Activated CD4-positive, alpha-beta memory T cell treated with anti-CD3 and anti-CD28 coated beads for 36 hours (primary cell): ENCODE data around the gene EFCAB12. TPM values are rescaled to one million over a fixed set of nuclear protein-coding genes. Genes with fewer than 3 reads are reported as not detected.
"Not testable (repeated sequence)": the region's sequence is repeated elsewhere in the genome, so short reads cannot be mapped to it uniquely, and the experiment has no call there.

Source experiments
- CTCF ChIA-PET: fragments of 350-600 bp; sonication (Branson Sonifier 250); formaldehyde crosslinking; loops from one replicate; lab custom pipeline; 2021; ENCODE audit warnings: antibody characterized with exemption, inconsistent platforms; lab: Charles Lee
- POLR2A ChIA-PET: fragments of 350-600 bp; sonication (Branson Sonifier 250); formaldehyde crosslinking; loops from one replicate; lab custom pipeline; 2021; ENCODE audit warnings: antibody characterized with exemption; lab: Charles Lee
- DNase-seq: peaks from one replicate; pipeline ENCODE4 v3.0.0-alpha.2; 2020
- H3K27ac Mint-ChIP-seq: one replicate; pipeline ENCODE4 v1.8.0; 2021; ENCODE audit warnings: mixed read lengths
- H3K27me3 Mint-ChIP-seq: one replicate; pipeline ENCODE4 v1.8.0; 2021; ENCODE audit warnings: mixed read lengths
- H3K36me3 Mint-ChIP-seq: one replicate; pipeline ENCODE4 v1.8.0; 2021; ENCODE audit warnings: mixed read lengths
- H3K4me1 Mint-ChIP-seq: one replicate; pipeline ENCODE4 v1.8.0; 2021; ENCODE audit warnings: low read depth, mixed read lengths
- H3K4me3 Mint-ChIP-seq: one replicate; pipeline ENCODE4 v1.8.0; 2021; ENCODE audit warnings: mild to moderate bottlenecking, mixed read lengths
- H3K9me3 Mint-ChIP-seq: one replicate; pipeline ENCODE4 v1.8.0; 2021; ENCODE audit warnings: mixed read lengths
- intact Hi-C: fragments of 100-400 bp; cut with micrococcal nuclease; formaldehyde crosslinking; loops from one replicate; pipeline ENCODE4 v1.15.1; 2023
- total RNA-seq, 2 experiments: library from RNA; stranded (reverse); gene quantifications; one replicate each; pipeline ENCODE4 v1.2.3, GENCODE V29; 2021

Gene EFCAB12
- total RNA-seq, 2 experiments from 2014 or later = 0.31 to 0.45 TPM

- Mint-ChIP-seq H3K4me3 (no peak overlapping the region), H3K36me3 (peaks cover 4% of the 10 kb centered on the region), H3K27me3 (no peaks in the 10 kb centered on the region), H3K27ac (no peak overlapping the region), H3K9me3 (no peaks in the 10 kb centered on the region), H3K4me1 (no peaks in the 10 kb centered on the region)
- POLR2A ChIA-PET = no interaction called here
- intact Hi-C loops = no loop called here
- no peak for DNase-seq
- CTCF ChIA-PET = no interaction called here
Measured at GRCh38 chr3:129375099-129375498, 53.3 kb downstream of the EFCAB12 start.

GRCh38 chr3:129371041-129371826 is 57.2 kb downstream of the EFCAB12 start:
- no peak overlapping the region for H3K27ac Mint-ChIP-seq
- ChIA-PET CTCF (interaction anchor here (1.1 to 1.4 kb wide), 2 partner anchors 11 to 12 kb away, joined by 3 to 7 read pairs; no protein-coding TSS in a partner anchor), POLR2A (no interaction called here)
- H3K9me3 Mint-ChIP-seq = no peaks in the 10 kb centered on the region
- no peak overlapping the region for H3K4me3 Mint-ChIP-seq
- intact Hi-C loops = no loop called here
- H3K27me3 Mint-ChIP-seq = no peaks in the 10 kb centered on the region
- peaks cover 4% of the 10 kb centered on the region for H3K36me3 Mint-ChIP-seq
- no peaks in the 10 kb centered on the region for H3K4me1 Mint-ChIP-seq
- DNase-seq = no peak

GRCh38 chr3:129370248-129370964 is 58.0 kb downstream of the EFCAB12 start:
- DNase-seq = no peak
- ChIA-PET POLR2A (no interaction called here), CTCF (no interaction called here)
- Mint-ChIP-seq H3K27ac (no peak overlapping the region), H3K4me3 (no peak overlapping the region), H3K9me3 (no peaks in the 10 kb centered on the region), H3K27me3 (no peaks in the 10 kb centered on the region), H3K4me1 (no peaks in the 10 kb centered on the region), H3K36me3 (peaks cover 4% of the 10 kb centered on the region)
- intact Hi-C loops = no loop called here

GRCh38 chr3:129369711-129370110 is 58.7 kb downstream of the EFCAB12 start:
- Mint-ChIP-seq H3K36me3 (no peaks in the 10 kb centered on the region), H3K9me3 (no peaks in the 10 kb centered on the region), H3K4me1 (no peaks in the 10 kb centered on the region), H3K27me3 (no peaks in the 10 kb centered on the region), H3K27ac (no peak overlapping the region), H3K4me3 (no peak overlapping the region)
- ChIA-PET POLR2A (no interaction called here), CTCF (no interaction called here)
- DNase-seq = no peak
- intact Hi-C loops = no loop called here

GRCh38 chr3:129367821-129368220 is 60.6 kb downstream of the EFCAB12 start:
- Mint-ChIP-seq H3K36me3 (no peaks in the 10 kb centered on the region), H3K4me1 (no peaks in the 10 kb centered on the region), H3K4me3 (no peak overlapping the region), H3K9me3 (no peaks in the 10 kb centered on the region), H3K27ac (no peak overlapping the region), H3K27me3 (no peaks in the 10 kb centered on the region)
- ChIA-PET POLR2A (interaction anchor here (1.0 kb wide), 1 partner anchor 18 kb away, joined by 3 read pairs; no protein-coding TSS in a partner anchor), CTCF (no interaction called here)
- no peak for DNase-seq
- intact Hi-C loops = no loop called here

- no peaks in the 10 kb centered on the region for H3K27me3 Mint-ChIP-seq
- no peak overlapping the region for H3K27ac Mint-ChIP-seq
- CTCF ChIA-PET = no interaction called here
- intact Hi-C loops = no loop called here
- no peaks in the 10 kb centered on the region for H3K4me1 Mint-ChIP-seq
- DNase-seq = no peak
- H3K4me3 Mint-ChIP-seq = no peak overlapping the region
- H3K36me3 Mint-ChIP-seq = no peaks in the 10 kb centered on the region
- POLR2A ChIA-PET = no interaction called here
- no peaks in the 10 kb centered on the region for H3K9me3 Mint-ChIP-seq
Measured at GRCh38 chr3:129366312-129366831, 62.1 kb downstream of the EFCAB12 start.

- POLR2A ChIA-PET = no interaction called here
- no peak overlapping the region for H3K27ac Mint-ChIP-seq
- H3K4me3 Mint-ChIP-seq = no peak overlapping the region
- intact Hi-C loops = no loop called here
- H3K9me3 Mint-ChIP-seq = no peaks in the 10 kb centered on the region
- no peak for DNase-seq
- H3K27me3 Mint-ChIP-seq = no peaks in the 10 kb centered on the region
- no peaks in the 10 kb centered on the region for H3K4me1 Mint-ChIP-seq
- CTCF ChIA-PET = no interaction called here
- H3K36me3 Mint-ChIP-seq = no peaks in the 10 kb centered on the region
Measured at GRCh38 chr3:129365296-129366136, 62.9 kb downstream of the EFCAB12 start.

- intact Hi-C loops, H3K27ac Mint-ChIP-seq, H3K27me3 Mint-ChIP-seq, POLR2A ChIA-PET, H3K9me3 Mint-ChIP-seq, CTCF ChIA-PET, H3K4me3 Mint-ChIP-seq, H3K36me3 Mint-ChIP-seq, DNase-seq, H3K4me1 Mint-ChIP-seq: not testable (repeated sequence)
Measured at GRCh38 chr3:129364811-129365210, 63.6 kb downstream of the EFCAB12 start.

GRCh38 chr3:129363356-129363755 is 65.1 kb downstream of the EFCAB12 start:
- DNase-seq, H3K27ac Mint-ChIP-seq, H3K36me3 Mint-ChIP-seq, POLR2A ChIA-PET, H3K4me1 Mint-ChIP-seq, intact Hi-C loops, H3K4me3 Mint-ChIP-seq, H3K9me3 Mint-ChIP-seq, CTCF ChIA-PET, H3K27me3 Mint-ChIP-seq: not testable (repeated sequence)

- CTCF ChIA-PET = no interaction called here
- no peaks in the 10 kb centered on the region for H3K36me3 Mint-ChIP-seq
- no peaks in the 10 kb centered on the region for H3K9me3 Mint-ChIP-seq
- intact Hi-C loops = no loop called here
- no peak overlapping the region for H3K27ac Mint-ChIP-seq
- no peak overlapping the region for H3K4me3 Mint-ChIP-seq
- POLR2A ChIA-PET = no interaction called here
- H3K4me1 Mint-ChIP-seq = no peaks in the 10 kb centered on the region
- DNase-seq = no peak
- no peaks in the 10 kb centered on the region for H3K27me3 Mint-ChIP-seq
Measured at GRCh38 chr3:129360705-129361460, 67.6 kb downstream of the EFCAB12 start.

- no peaks in the 10 kb centered on the region for H3K9me3 Mint-ChIP-seq
- no peaks in the 10 kb centered on the region for H3K27me3 Mint-ChIP-seq
- intact Hi-C loops = no loop called here
- DNase-seq = no peak
- ChIA-PET POLR2A (no interaction called here), CTCF (interaction anchor here (0.7 kb wide), 1 partner anchor 482 kb away, joined by 3 read pairs; no protein-coding TSS in a partner anchor)
- no peaks in the 10 kb centered on the region for H3K4me1 Mint-ChIP-seq
- H3K36me3 Mint-ChIP-seq = no peaks in the 10 kb centered on the region
- H3K4me3 Mint-ChIP-seq = no peak overlapping the region
- no peak overlapping the region for H3K27ac Mint-ChIP-seq
Measured at GRCh38 chr3:129360171-129360611, 68.2 kb downstream of the EFCAB12 start.
